Measurements from ENCODE around the gene CROT.

GRCh38 chr7:87330316-87330715 is 15.1 kb upstream of the CROT start:
- TF ChIP-seq POLR2A (IDR thresholded peaks at IDR 0.05; ENCODE audit: low read length), result no peak
- no peak for TF ChIP-seq HDAC2 (IDR thresholded peaks at IDR 0.05)
- TF ChIP-seq SMC3 (IDR thresholded peaks at IDR 0.05), result no peak
- no peak for TF ChIP-seq JUN (IDR thresholded peaks at IDR 0.05)
- no peak for TF ChIP-seq USF2 (IDR thresholded peaks at IDR 0.05)
